H1 (cell line): ENCODE measurements around the gene GABARAPL1. TPM values are rescaled to one million over a fixed set of nuclear protein-coding genes. Genes with fewer than 3 reads are reported as not detected.
"Not testable (repeated sequence)": the region's sequence is repeated elsewhere in the genome, so short reads cannot be mapped to it uniquely, and the experiment has no call there.

ENCODE experiments used
- CTCF ChIA-PET: fragments of 300-600 bp; sonication (Branson Sonifier 250); formaldehyde crosslinking; loops from one replicate; lab custom pipeline; 2021; ENCODE audit not compliant: partially characterized antibody; lab: Charles Lee
- POLR2A ChIA-PET: fragments of 300-600 bp; sonication (Branson Sonifier 250); formaldehyde crosslinking; loops from one replicate; lab custom pipeline; 2021; ENCODE audit warnings: inconsistent platforms; ENCODE audit not compliant: partially characterized antibody; lab: Charles Lee
- DNase-seq, 2 experiments: peaks; one replicate each; pipeline versions ENCODE4 v3.0.0 to v3.0.0-alpha.2; 2010 to 2022; ENCODE audit warnings: low spot score in 2 of 2, low read depth in 1 of 2, mixed read lengths in 1 of 2
- FAIRE-seq: peaks from 2 replicates; lab custom pipeline; 2011; peaks lifted over from hg19 to GRCh38; lab: Jason Lieb, UNC
- H2AFZ ChIP-seq: 2 replicates; pipeline ENCODE4 v1.8.1; 2012; ENCODE audit warnings: low read length, inconsistent platforms
- H2AK5ac ChIP-seq: 2 replicates; pipeline ENCODE4 v1.6.1; 2013; ENCODE audit warnings: low read depth, low read length
- H2BK120ac ChIP-seq: replicated peaks from 2 replicates; pipeline ENCODE3; 2013; ENCODE audit warnings: low read depth, low read length, inconsistent platforms
- H2BK12ac ChIP-seq: 2 replicates; pipeline ENCODE4 v1.6.1; 2013; ENCODE audit warnings: low read depth, low read length
- H2BK15ac ChIP-seq: 2 replicates; pipeline ENCODE4 v1.6.1; 2013; ENCODE audit warnings: low read length
- H2BK20ac ChIP-seq: 2 replicates; pipeline ENCODE4 v1.6.1; 2013; ENCODE audit warnings: low read length
- H2BK5ac ChIP-seq: 2 replicates; pipeline ENCODE4 v1.6.1; 2013; ENCODE audit warnings: low read depth, low read length
- H3K14ac ChIP-seq: 2 replicates; pipeline ENCODE4 v1.6.1; 2013; ENCODE audit warnings: inconsistent platforms; ENCODE audit not compliant: insufficient read length
- H3K18ac ChIP-seq: 2 replicates; pipeline ENCODE4 v1.6.1; 2013; ENCODE audit warnings: low read length; ENCODE audit errors: extremely low read depth
- H3K23ac ChIP-seq: 2 replicates; pipeline ENCODE4 v1.6.1; 2013; ENCODE audit warnings: inconsistent platforms; ENCODE audit not compliant: insufficient read length
- H3K23me2 ChIP-seq: 2 replicates; pipeline ENCODE4 v1.6.1; 2013; ENCODE audit warnings: low read depth, low read length
- H3K27ac ChIP-seq: 2 replicates; pipeline ENCODE4 v1.6.1; 2011; ENCODE audit warnings: low read depth, low read length, inconsistent platforms
- H3K27me3 ChIP-seq, 4 experiments: replicated peaks in 1 of 4; 1 replicate in 1 of 4; 2 replicates in 3 of 4; pipeline versions ENCODE4 v1.6.1 to v1.8.1; 2011 to 2013; ENCODE audit warnings: low read length in 3 of 4, mild to moderate bottlenecking in 3 of 4, inconsistent platforms in 2 of 4, mixed read lengths in 2 of 4, moderate library complexity in 1 of 4; ENCODE audit not compliant: control insufficient read depth in 3 of 4, insufficient read depth in 3 of 4; ENCODE audit errors: extremely low read depth in 1 of 4
- H3K36me3 ChIP-seq, 4 experiments: 2 replicates each; pipeline versions ENCODE4 v1.6.1 to v1.8.1; 2011 to 2013; ENCODE audit warnings: mild to moderate bottlenecking in 4 of 4, low read length in 3 of 4, moderate library complexity in 2 of 4, control low read depth in 1 of 4, inconsistent platforms in 1 of 4; ENCODE audit not compliant: insufficient read depth in 4 of 4, control insufficient read depth in 2 of 4
- H3K4ac ChIP-seq: replicated peaks from 2 replicates; pipeline ENCODE3; 2013; ENCODE audit warnings: low read length, low read depth, mixed read lengths, inconsistent platforms; ENCODE audit not compliant: insufficient read length
- H3K4me1 ChIP-seq, 4 experiments: replicated peaks in 1 of 4; 1 replicate in 1 of 4; 2 replicates in 3 of 4; pipeline versions ENCODE4 v1.6.1 to v1.8.1; 2011 to 2013; ENCODE audit warnings: low read length in 3 of 4, inconsistent platforms in 2 of 4, mixed read lengths in 1 of 4; ENCODE audit not compliant: insufficient read depth in 4 of 4, control insufficient read depth in 3 of 4
- H3K4me2 ChIP-seq, 2 experiments: 2 replicates each; pipeline versions ENCODE4 v1.6.1 to v1.8.1; 2011 to 2013; ENCODE audit warnings: low read depth in 2 of 2, low read length in 2 of 2, control low read depth in 1 of 2, inconsistent platforms in 1 of 2, mild to moderate bottlenecking in 1 of 2; ENCODE audit not compliant: insufficient read depth in 1 of 2
- H3K4me3 ChIP-seq, 4 experiments: fragments of 200-600, 300-600 bp in 1 of 4; sonication (generic), shearing (Covaris generic), sonication (Bioruptor Twin) in 1 of 4; 2 replicates each; pipeline versions ENCODE4 v1.5.1 to v1.8.1; 2011 to 2016; ENCODE audit warnings: low read length in 4 of 4, low read depth in 3 of 4, control low read depth in 2 of 4, inconsistent platforms in 2 of 4, mild to moderate bottlenecking in 2 of 4, mixed read lengths in 1 of 4, moderate library complexity in 1 of 4; ENCODE audit not compliant: insufficient read depth in 2 of 4; ENCODE audit errors: extremely low read depth in 1 of 4
- H3K56ac ChIP-seq: replicated peaks from 2 replicates; pipeline ENCODE3; 2013; ENCODE audit warnings: low read depth, mild to moderate bottlenecking, mixed read lengths, low read length, inconsistent platforms; ENCODE audit not compliant: insufficient read length
- H3K79me1 ChIP-seq: 2 replicates; pipeline ENCODE4 v1.6.1; 2013; ENCODE audit warnings: low read depth, low read length, control low read depth
- H3K79me2 ChIP-seq, 2 experiments: 2 replicates each; pipeline versions ENCODE4 v1.6.1 to v1.8.1; 2012 to 2013; ENCODE audit warnings: low read length in 2 of 2, mild to moderate bottlenecking in 2 of 2, inconsistent platforms in 1 of 2; ENCODE audit not compliant: insufficient read depth in 2 of 2, control insufficient read depth in 1 of 2
- H3K9ac ChIP-seq, 4 experiments: replicated peaks in 1 of 4; 1 replicate in 1 of 4; 2 replicates in 3 of 4; pipeline versions ENCODE4 v1.6.1 to v1.8.1; 2011 to 2013; ENCODE audit warnings: low read depth in 3 of 4, low read length in 3 of 4, control low read depth in 2 of 4, mild to moderate bottlenecking in 2 of 4, moderate library complexity in 2 of 4, inconsistent platforms in 1 of 4; ENCODE audit errors: extremely low read depth in 1 of 4
- H3K9me3 ChIP-seq, 2 experiments: 2 replicates each; pipeline versions ENCODE4 v1.6.1 to v1.8.1; 2012 to 2013; ENCODE audit warnings: mild to moderate bottlenecking in 2 of 2, moderate library complexity in 2 of 2, control low read depth in 1 of 2, inconsistent platforms in 1 of 2, low read depth in 1 of 2, low read length in 1 of 2, mixed read lengths in 1 of 2; ENCODE audit not compliant: insufficient read depth in 2 of 2
- H4K20me1 ChIP-seq, 2 experiments: replicated peaks in 1 of 2; 2 replicates each; pipeline versions ENCODE3 to v1.8.1; 2011 to 2013; ENCODE audit warnings: inconsistent platforms in 2 of 2, low read length in 2 of 2, mild to moderate bottlenecking in 1 of 2; ENCODE audit not compliant: insufficient read depth in 2 of 2, control insufficient read depth in 1 of 2
- H4K5ac ChIP-seq: 2 replicates; pipeline ENCODE4 v1.6.1; 2013; ENCODE audit warnings: low read length, low read depth, mixed read lengths, inconsistent platforms; ENCODE audit not compliant: insufficient read length
- H4K8ac ChIP-seq: 2 replicates; pipeline ENCODE4 v1.8.0; 2013; ENCODE audit warnings: mild to moderate bottlenecking, moderate library complexity, low read length, inconsistent platforms; ENCODE audit not compliant: insufficient read depth; ENCODE audit errors: extremely low read depth
- H4K91ac ChIP-seq: replicated peaks from 2 replicates; pipeline ENCODE3; 2013; ENCODE audit warnings: low read length, mixed read lengths, inconsistent platforms; ENCODE audit not compliant: insufficient read length
- CBX5 ChIP-seq: fragments of 300-800, 300-1000 bp; sonication (generic); IDR thresholded peaks from 2 replicates; pipeline ENCODE4 v1.7.1; 2016; ENCODE audit warnings: antibody characterized with exemption, low read length, low read depth
- CREB1 ChIP-seq: IDR thresholded peaks from 2 replicates; pipeline ENCODE4 v1.6.1; 2012; ENCODE audit warnings: inconsistent platforms
- SIN3A ChIP-seq, 2 experiments: IDR thresholded peaks in 1 of 2; conservative IDR thresholded peaks in 1 of 2; 2 replicates each; pipeline ENCODE4 v1.6.1; 2011 to 2012; ENCODE audit warnings: low read length in 2 of 2, improper control_type of control experiment in 1 of 2, low read depth in 1 of 2, mild to moderate bottlenecking in 1 of 2
- SP4 ChIP-seq: IDR thresholded peaks from 2 replicates; pipeline ENCODE4 v1.6.1; 2012; ENCODE audit warnings: low read length, inconsistent platforms
- SUZ12 ChIP-seq: fragments of 200-600 bp; sonication (generic); IDR thresholded peaks from 2 replicates; pipeline ENCODE4 v1.6.1; 2012; ENCODE audit warnings: mild to moderate bottlenecking, inconsistent platforms, low read length, moderate library complexity, mixed read lengths
- WGBS, 2 experiments: shearing (Covaris generic) in 1 of 2; methylation state at CpG; one replicate each; pipeline versions ENCODE4 v1.1.6 to v1.1.7; 2013 to 2015; ENCODE audit warnings: low lambda C conversion rate in 2 of 2, mixed read lengths in 2 of 2, inconsistent platforms in 1 of 2, low coverage in 1 of 2, missing lambda C conversion rate in 1 of 2; ENCODE audit not compliant: insufficient replicate concordance in 2 of 2, insufficient coverage in 1 of 2, insufficient read length in 1 of 2; ENCODE audit errors: extremely low coverage in 1 of 2, missing lambda C conversion rate in 1 of 2; 5-methylcytosine and 5-hydroxymethylcytosine counted together
- polyA plus RNA-seq, 7 experiments: library from polyadenylated mRNA; depleted of rRNA in 3 of 7; stranded (reverse) in 5 of 7; unstranded in 2 of 7; fragments of >200 nt in 5 of 7; fragments of 200-250 nt in 2 of 7; gene quantifications; 1 replicate in 5 of 7; 2 replicates in 1 of 7; 4 replicates in 1 of 7; pipeline versions ENCODE4 v1.2.1 to v1.2.3, GENCODE V29; 2011 to 2013; ENCODE audit warnings: missing spikeins in 2 of 7, mixed read lengths in 2 of 7
- total RNA-seq: library from RNA; stranded (reverse); fragmentation: NEBNext Ultra II Directional; extraction: Animal tissue kit (Norgen Biotek cat#: 25700); gene quantifications from 2 replicates; pipeline ENCODE4 v1.2.1, GENCODE V29; 2021
- TF ChIP-seq, protein P1 (sequence below): IDR thresholded peaks from 2 replicates; pipeline ENCODE4 v1.6.1; 2012; ENCODE audit warnings: low read length, inconsistent platforms
- TF ChIP-seq, protein P2 (sequence below): IDR thresholded peaks from 2 replicates; pipeline ENCODE4 v1.6.1; 2011; ENCODE audit warnings: low read length, improper control_type of control experiment

Gene GABARAPL1
- total and polyA plus RNA-seq, 2 of the 8 experiments (the other 6 are each of a cell fraction or from before 2014, with no cell fraction given), result 56.1 to 87.9 TPM

DNA sequence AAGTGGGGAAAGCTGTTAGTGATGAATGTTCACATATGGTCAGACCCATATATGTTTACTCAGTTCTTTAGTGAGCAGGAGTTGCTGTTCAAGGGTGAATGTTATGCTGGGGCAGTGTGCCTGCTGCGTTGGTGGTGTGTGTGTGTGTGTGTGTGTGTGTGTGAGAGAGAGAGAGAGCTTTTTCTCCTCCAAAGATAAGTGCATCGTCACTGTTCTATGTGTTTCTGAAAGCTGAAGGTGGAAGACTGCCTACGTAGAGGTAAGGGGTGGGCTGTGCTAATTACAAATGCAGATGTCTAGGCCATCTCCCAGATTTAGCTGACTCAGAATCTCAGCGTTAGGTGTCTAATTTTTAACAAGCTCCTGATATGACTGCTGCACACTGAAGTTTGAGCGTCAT is 10.5 kb downstream of the GABARAPL1 start (continued):
- TF ChIP-seq SIN3A (conservative IDR thresholded peaks at IDR 0.05 in 1 of 2, IDR thresholded peaks at IDR 0.05 in 1 of 2; ENCODE audit: low read depth in 1 of 2, low read length in 2 of 2) (no peak), CREB1 (no peak), SP4 (no peak), CBX5 (no peak), SUZ12 (no peak)
- TF ChIP-seq, protein P1, sequence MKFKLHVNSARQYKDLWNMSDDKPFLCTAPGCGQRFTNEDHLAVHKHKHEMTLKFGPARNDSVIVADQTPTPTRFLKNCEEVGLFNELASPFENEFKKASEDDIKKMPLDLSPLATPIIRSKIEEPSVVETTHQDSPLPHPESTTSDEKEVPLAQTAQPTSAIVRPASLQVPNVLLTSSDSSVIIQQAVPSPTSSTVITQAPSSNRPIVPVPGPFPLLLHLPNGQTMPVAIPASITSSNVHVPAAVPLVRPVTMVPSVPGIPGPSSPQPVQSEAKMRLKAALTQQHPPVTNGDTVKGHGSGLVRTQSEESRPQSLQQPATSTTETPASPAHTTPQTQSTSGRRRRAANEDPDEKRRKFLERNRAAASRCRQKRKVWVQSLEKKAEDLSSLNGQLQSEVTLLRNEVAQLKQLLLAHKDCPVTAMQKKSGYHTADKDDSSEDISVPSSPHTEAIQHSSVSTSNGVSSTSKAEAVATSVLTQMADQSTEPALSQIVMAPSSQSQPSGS, result no peak
- TF ChIP-seq, protein P2, sequence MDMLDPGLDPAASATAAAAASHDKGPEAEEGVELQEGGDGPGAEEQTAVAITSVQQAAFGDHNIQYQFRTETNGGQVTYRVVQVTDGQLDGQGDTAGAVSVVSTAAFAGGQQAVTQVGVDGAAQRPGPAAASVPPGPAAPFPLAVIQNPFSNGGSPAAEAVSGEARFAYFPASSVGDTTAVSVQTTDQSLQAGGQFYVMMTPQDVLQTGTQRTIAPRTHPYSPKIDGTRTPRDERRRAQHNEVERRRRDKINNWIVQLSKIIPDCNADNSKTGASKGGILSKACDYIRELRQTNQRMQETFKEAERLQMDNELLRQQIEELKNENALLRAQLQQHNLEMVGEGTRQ, result no peak

DNA sequence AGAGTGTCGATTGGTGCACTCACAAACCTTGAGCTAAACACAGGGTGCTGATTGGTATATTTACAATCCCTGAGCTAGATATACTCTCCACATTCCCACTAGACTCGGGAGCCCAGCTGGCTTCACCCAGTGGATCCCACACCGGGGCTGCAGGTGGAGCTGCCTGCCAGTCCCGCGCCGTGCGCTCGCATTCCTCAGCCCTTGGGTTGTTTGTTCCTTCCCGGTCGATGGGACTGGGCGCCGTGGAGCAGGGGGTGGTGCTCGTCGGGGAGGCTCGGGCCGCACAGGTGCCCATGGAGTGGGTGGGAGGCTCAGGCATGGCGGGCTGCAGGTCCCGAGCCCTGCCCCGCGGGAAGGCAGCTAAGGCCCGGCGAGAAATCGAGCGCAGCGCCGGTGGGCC is 12.7 kb downstream of the GABARAPL1 start:
- not testable (repeated sequence) for H3K23me2 ChIP-seq, H3K4ac ChIP-seq, DNase-seq

More for the DNA sequence above, 12.7 kb downstream of the GABARAPL1 start:
- H2BK120ac ChIP-seq, H2BK5ac ChIP-seq, H3K27me3 ChIP-seq, H3K79me2 ChIP-seq, H3K9me3 ChIP-seq, H3K9ac ChIP-seq, H3K23ac ChIP-seq, H3K18ac ChIP-seq, H2AK5ac ChIP-seq, H3K4me3 ChIP-seq, H3K27ac ChIP-seq, POLR2A ChIA-PET, H4K91ac ChIP-seq, FAIRE-seq, H2BK15ac ChIP-seq, H4K5ac ChIP-seq, H2BK20ac ChIP-seq, H4K8ac ChIP-seq, H3K4me2 ChIP-seq, H4K20me1 ChIP-seq, H2BK12ac ChIP-seq, H3K4me1 ChIP-seq, H3K56ac ChIP-seq, H3K79me1 ChIP-seq, H2AFZ ChIP-seq, H3K14ac ChIP-seq: not testable (repeated sequence)
- CTCF ChIA-PET, result interaction anchor here (5.0 kb wide), 1 partner anchor 11 kb away, joined by 30 read pairs; no protein-coding TSS in a partner anchor
- WGBS, 2 experiments, result 94% methylated on average over 8 of the region's 26 CpGs; no CpG with 5 or more reads in 1 of the 2 experiments
- H3K36me3 ChIP-seq, result peaks cover 11 to 41% (median 35%) of the 10 kb centered on the region in 4 experiments
